DMS53 treated with DMSO at 0.1 percent for 48 hours (cell line): ENCODE measurements around the gene HCCS.

Experiments
- DNase-seq: peaks from one replicate; lab custom pipeline; 2025; ENCODE audit not compliant: unreplicated experiment; lab: John Stamatoyannopoulos, UW

Gene HCCS

GRCh38 chrX:11111037-11111851, at the start of gene HCCS:
HCCS (plus strand) TSS chrX:11111332; CDS start chrX:11112061, 729 bp downstream.
- peak; percentile 23 for DNase-seq

DNA sequence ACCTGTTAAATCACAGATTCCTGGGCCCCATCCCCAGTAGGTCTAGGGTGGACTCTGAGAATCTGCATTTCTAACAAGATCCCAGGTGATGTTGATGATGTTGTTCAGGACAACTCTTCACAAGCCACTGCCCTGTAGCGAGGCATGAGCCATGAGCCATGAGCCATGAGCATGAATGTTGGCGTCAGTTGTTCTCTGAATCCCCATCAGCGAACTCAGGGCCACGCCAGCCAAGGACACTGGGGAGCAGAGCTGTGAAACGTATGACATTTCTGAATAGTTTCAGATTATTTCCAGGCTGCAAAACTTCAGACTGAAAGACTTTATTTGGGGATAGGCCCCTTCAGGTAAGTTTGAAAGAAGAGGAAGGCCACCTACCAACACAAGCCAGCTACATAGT, 46.9 kb upstream of the HCCS start:
- DNase-seq, result no peak

GRCh38 chrX:11064851-11065600, 46.1 kb upstream of the HCCS start:
- DNase-seq, result no peak

DNA sequence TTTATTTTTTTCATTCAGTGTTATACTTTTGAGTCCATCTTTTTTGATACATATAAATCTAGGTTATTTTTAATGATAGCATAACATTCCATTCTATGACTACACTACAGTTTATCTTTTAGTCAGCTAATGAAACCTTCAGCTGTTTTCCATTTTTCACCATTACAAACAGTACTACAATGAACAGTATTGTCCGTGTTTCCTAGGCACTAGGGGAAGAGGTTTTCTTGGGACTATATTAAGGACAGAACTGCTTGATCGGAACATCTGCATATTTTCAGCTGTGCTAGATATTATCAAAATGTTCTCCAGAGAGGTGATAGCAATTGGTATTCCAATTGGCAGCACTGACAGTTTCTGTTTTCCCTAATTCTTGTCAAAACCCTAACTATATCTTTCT, 44.3 kb upstream of the HCCS start:
- DNase-seq, result no peak

- DNase-seq, result no peak
Measured at GRCh38 chrX:11073381-11073780, 37.8 kb upstream of the HCCS start.

GRCh38 chrX:11080741-11081305, 30.3 kb upstream of the HCCS start:
- DNase-seq, result no peak

GRCh38 chrX:11081511-11081910, 29.6 kb upstream of the HCCS start:
- DNase-seq, result no peak

- no peak for DNase-seq
Measured at GRCh38 chrX:11085305-11085704, 25.8 kb upstream of the HCCS start.

GRCh38 chrX:11089802-11090201, 21.3 kb upstream of the HCCS start:
- no peak for DNase-seq

DNA sequence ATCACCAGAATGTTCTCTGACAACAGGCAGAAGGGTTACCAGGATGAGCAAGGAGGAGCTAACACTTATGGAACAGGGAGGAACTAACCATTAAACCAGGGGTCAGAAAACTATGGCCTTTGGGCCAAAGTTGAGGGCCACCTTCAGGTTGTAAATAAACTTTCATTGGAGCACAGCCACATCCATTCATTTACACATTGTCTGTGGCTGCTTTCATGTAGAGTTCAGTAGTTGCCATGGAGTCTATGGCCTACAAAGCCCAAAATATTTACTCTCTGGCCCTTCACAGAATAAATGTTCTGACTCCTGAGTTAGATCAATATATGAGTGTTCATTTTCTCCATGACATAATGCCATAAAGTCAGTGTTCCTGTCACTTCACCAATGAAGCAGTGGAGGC, 13.2 kb upstream of the HCCS start:
- no peak for DNase-seq

GRCh38 chrX:11099465-11099864, 11.7 kb upstream of the HCCS start:
- no peak for DNase-seq

DNA sequence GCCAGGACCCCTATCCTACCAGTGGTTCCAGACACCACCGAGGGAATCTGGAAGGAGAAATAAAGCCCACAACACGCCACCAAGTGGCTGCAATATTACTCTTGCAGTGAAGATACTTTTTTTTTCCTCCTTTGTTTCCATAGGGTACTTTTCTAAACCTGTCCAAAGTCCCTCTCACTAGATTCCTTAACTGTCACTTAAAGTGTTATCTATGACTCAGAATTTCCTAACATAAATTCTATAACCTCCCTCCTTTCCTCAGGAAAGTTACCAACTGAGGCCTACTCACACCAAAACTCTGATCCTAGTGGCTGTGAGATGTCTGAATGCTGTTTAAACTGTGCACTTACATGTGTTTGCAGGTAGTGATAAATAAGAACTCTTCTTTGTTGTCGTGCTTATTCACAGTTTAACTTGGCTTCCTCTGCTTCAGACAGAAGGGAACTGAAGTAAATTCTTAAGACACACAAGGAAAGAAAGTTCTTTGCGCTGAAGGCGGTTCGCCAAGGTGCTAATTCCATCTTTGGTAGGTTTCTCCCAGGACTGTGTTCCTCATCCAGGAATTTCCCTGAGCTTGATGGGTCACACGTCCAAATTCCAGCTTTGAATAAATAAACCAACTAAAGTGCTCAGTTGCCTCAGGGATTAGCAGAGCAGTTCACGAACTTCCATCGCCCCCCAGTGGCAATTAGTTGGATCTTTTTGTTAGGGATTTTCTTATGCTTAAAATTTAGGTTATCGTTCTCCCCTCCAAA, 10.7 kb upstream of the HCCS start:
- no peak for DNase-seq

- DNase-seq, result no peak
Measured at GRCh38 chrX:11103006-11103405, 8.1 kb upstream of the HCCS start.

- no peak for DNase-seq
Measured at GRCh38 chrX:11103751-11104150, 7.4 kb upstream of the HCCS start.

DNA sequence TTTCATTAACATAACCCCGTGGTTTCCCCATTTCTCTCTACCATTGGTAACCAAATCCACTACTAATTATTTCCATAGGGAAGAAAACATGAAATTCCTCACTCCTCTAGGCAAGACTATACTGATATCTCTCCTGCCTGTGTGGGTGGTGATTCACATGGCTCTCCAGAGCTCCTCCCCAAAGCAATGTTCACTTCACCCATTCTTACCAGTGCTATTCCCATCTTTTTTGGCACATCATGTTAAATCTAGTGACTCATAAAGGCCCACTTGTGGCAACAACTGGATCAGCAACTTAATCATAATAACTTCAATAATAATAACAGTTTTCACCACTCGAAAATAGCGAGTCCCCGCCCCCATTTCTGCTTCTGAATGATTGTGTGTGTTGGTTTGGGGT, 6.1 kb upstream of the HCCS start:
- no peak for DNase-seq

- no peak for DNase-seq
Measured at GRCh38 chrX:11108253-11108941, 2.7 kb upstream of the HCCS start.

- no peak for DNase-seq
Measured at GRCh38 chrX:11109968-11110367, 1.2 kb upstream of the HCCS start.

DNA sequence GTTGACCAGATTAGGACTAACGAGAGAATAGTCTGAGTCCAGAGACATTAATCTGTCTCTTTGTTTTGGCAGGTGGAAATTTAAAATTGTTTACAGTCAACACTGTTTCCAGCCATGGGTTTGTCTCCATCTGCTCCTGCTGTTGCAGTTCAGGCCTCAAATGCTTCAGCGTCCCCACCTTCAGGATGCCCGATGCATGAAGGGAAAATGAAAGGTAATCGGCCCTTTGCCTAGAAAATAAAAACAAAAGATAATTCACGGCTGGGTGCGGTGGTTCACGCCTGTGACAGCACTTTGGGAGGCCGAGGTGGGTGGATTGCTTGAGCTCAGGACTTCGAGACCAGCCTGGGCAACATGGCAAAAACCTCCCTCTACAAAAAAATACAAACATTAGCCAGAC, 815 bp downstream of the HCCS start:
- no peak for DNase-seq

DNA sequence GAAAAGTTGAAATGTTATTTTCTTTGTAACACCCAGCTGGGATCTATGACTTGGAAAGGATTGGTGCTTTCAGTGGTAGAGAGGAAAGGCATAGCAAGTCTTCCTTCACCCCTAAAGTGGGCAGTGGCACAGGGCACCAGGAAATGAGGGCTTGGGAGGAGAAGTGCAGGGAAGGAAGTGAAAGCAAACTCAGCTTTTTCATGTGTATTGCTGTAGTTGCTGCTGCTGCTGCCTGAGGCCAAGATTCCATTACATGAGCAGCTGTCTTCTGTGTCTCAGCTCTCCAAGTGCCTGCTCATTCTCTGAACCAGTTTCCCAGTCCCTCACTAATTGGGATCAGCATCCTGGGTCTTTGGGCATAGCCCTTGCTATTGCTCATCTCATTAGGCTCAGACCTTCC, 2.6 kb downstream of the HCCS start:
- no peak for DNase-seq

GRCh38 chrX:11117745-11118144, 6.6 kb downstream of the HCCS start:
- DNase-seq, result no peak
